Fibroblast of lung (primary cell): ENCODE results near the gene ZNF385B.

Experiments
- CTCF ChIP-seq, 2 donors: IDR thresholded peaks in 1 of 2; conservative IDR thresholded peaks in 1 of 2; 1 replicate in 1 of 2; 2 replicates in 1 of 2; pipeline ENCODE4 v1.5.1; 2011 to 2012; ENCODE audit warnings: low read length in 2 of 2, control low read depth in 1 of 2, inconsistent platforms in 1 of 2, low read depth in 1 of 2, mild to moderate bottlenecking in 1 of 2
- EZH2 ChIP-seq: IDR thresholded peaks from 2 replicates; pipeline ENCODE4 v1.5.1; 2012; ENCODE audit warnings: low read length, control low read depth, mild to moderate bottlenecking; ENCODE audit errors: missing control alignments

- TF ChIP-seq CTCF (conservative IDR thresholded peaks at IDR 0.05 in 1 of 2, IDR thresholded peaks at IDR 0.05 in 1 of 2; ENCODE audit: low read depth in 1 of 2, low read length in 2 of 2) (no peak), EZH2 (no peak)
These were observed 117.0 kb downstream of the ZNF385B start for GRCh38 chr2:179744401-179744800.
